Osteocyte (in vitro differentiated cells): ENCODE measurements around the gene SPTB. TPM values are rescaled to one million over a fixed set of nuclear protein-coding genes. Genes with fewer than 3 reads are reported as not detected.

Experiments used
- DNase-seq: peaks from one replicate; pipeline ENCODE4 v3.0.0; 2021; ENCODE audit warnings: mixed read lengths; ENCODE audit not compliant: unreplicated experiment; ENCODE audit errors: extremely low spot score
- H3K27ac Mint-ChIP-seq: one replicate; pipeline ENCODE4 v1.8.0; 2021; ENCODE audit warnings: mild to moderate bottlenecking, mixed read lengths; ENCODE audit not compliant: unreplicated experiment
- H3K27me3 Mint-ChIP-seq: one replicate; pipeline ENCODE4 v1.8.0; 2021; ENCODE audit warnings: mixed read lengths; ENCODE audit not compliant: unreplicated experiment
- H3K36me3 Mint-ChIP-seq: one replicate; pipeline ENCODE4 v1.8.0; 2021; ENCODE audit warnings: mixed read lengths; ENCODE audit not compliant: unreplicated experiment
- H3K4me1 Mint-ChIP-seq: one replicate; pipeline ENCODE4 v1.8.0; 2021; ENCODE audit warnings: mixed read lengths; ENCODE audit not compliant: unreplicated experiment
- H3K4me3 Mint-ChIP-seq: one replicate; pipeline ENCODE4 v1.8.0; 2021; ENCODE audit warnings: mild to moderate bottlenecking, moderate library complexity, mixed read lengths; ENCODE audit not compliant: unreplicated experiment
- H3K9me3 Mint-ChIP-seq: one replicate; pipeline ENCODE4 v1.8.0; 2021; ENCODE audit warnings: mixed read lengths; ENCODE audit not compliant: unreplicated experiment
- total RNA-seq: library from RNA; stranded (reverse); gene quantifications from 2 replicates; pipeline ENCODE4 v1.2.1, GENCODE V29; 2021
- TF ChIP-seq, protein P1 (sequence below): fragments of 200-600 bp; sonication (generic); IDR thresholded peaks from 2 replicates; pipeline ENCODE4 v1.5.0; 2021; ENCODE audit warnings: antibody characterized with exemption, mild to moderate bottlenecking, moderate library complexity

SPTB gene
- total RNA-seq, 1 donor from 2014 or later: 0.35 TPM

DNA sequence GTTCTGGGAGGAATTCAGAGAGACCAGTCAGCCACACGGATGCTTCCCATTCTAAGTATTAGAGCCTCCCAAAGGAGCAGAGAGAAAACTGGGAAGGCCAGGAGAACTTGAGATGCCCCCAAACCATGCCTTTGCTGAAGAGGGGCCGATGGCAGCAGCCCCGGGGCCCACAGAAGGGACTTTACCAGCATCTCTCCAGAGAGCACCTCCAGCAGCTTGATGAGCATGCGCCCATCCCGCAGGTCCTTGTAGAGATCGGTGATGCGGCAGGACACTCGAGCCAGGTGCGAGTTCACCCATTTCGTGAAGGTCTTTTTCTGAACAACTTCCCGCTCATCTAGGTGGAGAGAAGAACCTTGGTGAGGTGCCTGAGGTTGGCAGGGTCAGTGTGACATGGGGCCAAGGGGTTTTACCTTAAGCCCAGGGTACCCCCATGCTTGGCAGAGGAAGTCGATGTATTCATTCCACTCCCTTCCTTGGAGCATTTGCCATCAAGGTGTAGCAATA is 74.9 kb downstream of the SPTB start:
- Mint-ChIP-seq H3K4me3 (no peak overlapping the region), H3K9me3 (no peaks in the 10 kb centered on the region), H3K4me1 (peaks cover 30% of the 10 kb centered on the region), H3K27me3 (no peaks in the 10 kb centered on the region), H3K27ac (no peak overlapping the region), H3K36me3 (no peaks in the 10 kb centered on the region)
- no peak for DNase-seq
- TF ChIP-seq, protein P1, sequence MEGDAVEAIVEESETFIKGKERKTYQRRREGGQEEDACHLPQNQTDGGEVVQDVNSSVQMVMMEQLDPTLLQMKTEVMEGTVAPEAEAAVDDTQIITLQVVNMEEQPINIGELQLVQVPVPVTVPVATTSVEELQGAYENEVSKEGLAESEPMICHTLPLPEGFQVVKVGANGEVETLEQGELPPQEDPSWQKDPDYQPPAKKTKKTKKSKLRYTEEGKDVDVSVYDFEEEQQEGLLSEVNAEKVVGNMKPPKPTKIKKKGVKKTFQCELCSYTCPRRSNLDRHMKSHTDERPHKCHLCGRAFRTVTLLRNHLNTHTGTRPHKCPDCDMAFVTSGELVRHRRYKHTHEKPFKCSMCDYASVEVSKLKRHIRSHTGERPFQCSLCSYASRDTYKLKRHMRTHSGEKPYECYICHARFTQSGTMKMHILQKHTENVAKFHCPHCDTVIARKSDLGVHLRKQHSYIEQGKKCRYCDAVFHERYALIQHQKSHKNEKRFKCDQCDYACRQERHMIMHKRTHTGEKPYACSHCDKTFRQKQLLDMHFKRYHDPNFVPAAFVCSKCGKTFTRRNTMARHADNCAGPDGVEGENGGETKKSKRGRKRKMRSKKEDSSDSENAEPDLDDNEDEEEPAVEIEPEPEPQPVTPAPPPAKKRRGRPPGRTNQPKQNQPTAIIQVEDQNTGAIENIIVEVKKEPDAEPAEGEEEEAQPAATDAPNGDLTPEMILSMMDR: no peak

- no peaks in the 10 kb centered on the region for H3K9me3 Mint-ChIP-seq
- DNase-seq: no peak
- no peak overlapping the region for H3K27ac Mint-ChIP-seq
- H3K27me3 Mint-ChIP-seq: no peaks in the 10 kb centered on the region
- H3K36me3 Mint-ChIP-seq: no peaks in the 10 kb centered on the region
- H3K4me3 Mint-ChIP-seq: no peak overlapping the region
- peaks cover 16% of the 10 kb centered on the region for H3K4me1 Mint-ChIP-seq
- TF ChIP-seq, protein P1: peak; percentile 56
Observed at GRCh38 chr14:64801800-64802199, 77.9 kb downstream of the SPTB start.

DNA sequence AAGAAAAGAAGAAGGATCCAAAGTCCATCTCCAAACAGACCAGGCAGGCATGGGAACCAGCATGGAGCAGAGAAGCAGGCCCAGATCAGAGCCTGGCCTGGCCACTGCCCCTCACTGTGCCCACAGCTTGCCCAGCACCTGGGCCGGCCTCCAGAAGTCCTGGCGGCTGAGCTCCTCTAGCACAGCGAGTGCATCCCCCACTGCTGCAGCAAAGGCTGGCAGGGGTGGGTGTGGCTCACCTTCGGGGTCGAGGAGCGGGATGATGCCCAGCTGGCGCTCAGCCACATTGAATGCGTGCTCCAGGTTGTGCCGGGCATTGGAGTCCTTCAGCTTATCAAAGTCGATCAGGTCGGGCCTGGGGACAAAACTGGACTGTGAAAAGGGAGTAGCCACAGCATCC is 78.7 kb downstream of the SPTB start:
- TF ChIP-seq, protein P1: no peak
- DNase-seq: no peak
- Mint-ChIP-seq H3K4me3 (no peak overlapping the region), H3K36me3 (no peaks in the 10 kb centered on the region), H3K9me3 (no peaks in the 10 kb centered on the region), H3K27me3 (no peaks in the 10 kb centered on the region), H3K27ac (no peak overlapping the region), H3K4me1 (peaks cover 9% of the 10 kb centered on the region)

- H3K27me3 Mint-ChIP-seq: no peaks in the 10 kb centered on the region
- no peaks in the 10 kb centered on the region for H3K36me3 Mint-ChIP-seq
- TF ChIP-seq, protein P1: peak; percentile 61
- no peak for DNase-seq
- no peaks in the 10 kb centered on the region for H3K9me3 Mint-ChIP-seq
- no peak overlapping the region for H3K27ac Mint-ChIP-seq
- H3K4me3 Mint-ChIP-seq: no peak overlapping the region
- no peaks in the 10 kb centered on the region for H3K4me1 Mint-ChIP-seq
Observed at GRCh38 chr14:64800000-64800399, 79.7 kb downstream of the SPTB start.

DNA sequence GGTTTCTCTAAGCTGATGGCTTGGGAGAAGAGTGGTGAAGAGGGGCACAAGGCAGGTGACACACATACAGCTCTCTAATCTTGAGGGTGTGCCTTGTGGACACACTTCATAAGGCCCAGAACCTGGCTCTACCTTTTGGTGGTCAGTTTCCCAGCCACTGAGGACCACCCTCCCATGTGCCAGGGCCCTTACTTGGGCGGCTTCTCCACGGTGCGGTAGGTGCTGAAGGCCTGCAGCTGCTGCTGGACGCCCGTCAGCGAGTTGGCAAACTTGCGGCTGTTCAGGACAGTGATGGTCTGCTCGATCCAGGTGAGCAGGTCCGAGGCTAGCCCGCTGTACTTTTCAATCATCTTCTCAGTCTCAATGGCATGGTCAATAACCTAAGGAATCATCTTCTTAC is 80.2 kb downstream of the SPTB start:
- Mint-ChIP-seq H3K4me1 (no peaks in the 10 kb centered on the region), H3K36me3 (no peaks in the 10 kb centered on the region), H3K4me3 (no peak overlapping the region), H3K9me3 (no peaks in the 10 kb centered on the region), H3K27me3 (no peaks in the 10 kb centered on the region), H3K27ac (no peak overlapping the region)
- DNase-seq: no peak
- TF ChIP-seq, protein P1: no peak
